GM21526 (cell line): Measurements from ENCODE around the gene AOPEP.
"Not testable (repeated sequence)": the region's sequence is repeated elsewhere in the genome, so short reads cannot be mapped to it uniquely, and the experiment has no call there.

Experiments used
- ATAC-seq: cut with Tn5 transposase; IDR thresholded peaks from one replicate; pipeline ENCODE4 v1.9.1; 2021; ENCODE audit warnings: moderate library complexity; ENCODE audit not compliant: unreplicated experiment, low FRiP score

The AOPEP gene

GRCh38 chr9:94948567-94949235 is 222.2 kb downstream of the AOPEP start:
- no peak for ATAC-seq

GRCh38 chr9:94949370-94949769 is 222.9 kb downstream of the AOPEP start:
- ATAC-seq = no peak

GRCh38 chr9:94950040-94950578 is 223.6 kb downstream of the AOPEP start:
- no peak for ATAC-seq

DNA sequence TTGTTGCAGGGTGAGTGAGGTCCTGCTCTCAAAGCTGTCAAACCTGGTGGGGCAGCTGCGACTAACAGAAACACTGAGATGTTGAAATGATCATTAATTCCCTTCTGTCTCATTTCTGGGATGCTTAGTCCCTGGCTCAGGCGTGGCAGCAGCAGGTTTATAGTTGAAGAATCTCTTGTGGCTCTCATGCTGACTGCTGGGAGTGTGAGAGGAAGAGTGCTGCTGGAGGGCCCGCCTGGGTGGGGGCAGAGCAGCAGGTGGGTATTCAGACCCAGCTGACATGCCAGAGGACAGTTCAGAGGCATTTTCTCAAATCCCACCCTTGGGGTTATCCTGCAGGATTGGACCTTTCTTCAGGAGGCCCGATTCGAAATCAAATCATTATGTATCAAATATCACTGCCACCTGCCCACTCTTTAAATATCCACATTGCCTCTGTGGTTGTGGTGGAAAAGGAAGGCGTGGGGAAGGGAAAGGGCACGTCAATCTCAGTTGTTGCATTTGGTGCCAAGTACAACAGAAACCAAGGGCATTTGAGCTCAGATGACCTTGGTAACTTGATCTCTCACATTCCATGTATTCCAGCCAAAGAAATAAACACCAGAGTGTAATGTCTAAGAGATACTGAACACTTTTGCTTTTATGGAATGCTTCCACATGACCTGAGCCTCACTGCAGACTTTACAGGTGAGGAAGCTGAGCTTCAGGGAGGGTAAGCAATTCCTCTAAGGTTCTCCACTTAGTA is 224.3 kb downstream of the AOPEP start:
- no peak for ATAC-seq

- no peak for ATAC-seq
Measured at GRCh38 chr9:94951324-94952135, 225.0 kb downstream of the AOPEP start.

- ATAC-seq = no peak
Measured at GRCh38 chr9:94952565-94953373, 226.3 kb downstream of the AOPEP start.

DNA sequence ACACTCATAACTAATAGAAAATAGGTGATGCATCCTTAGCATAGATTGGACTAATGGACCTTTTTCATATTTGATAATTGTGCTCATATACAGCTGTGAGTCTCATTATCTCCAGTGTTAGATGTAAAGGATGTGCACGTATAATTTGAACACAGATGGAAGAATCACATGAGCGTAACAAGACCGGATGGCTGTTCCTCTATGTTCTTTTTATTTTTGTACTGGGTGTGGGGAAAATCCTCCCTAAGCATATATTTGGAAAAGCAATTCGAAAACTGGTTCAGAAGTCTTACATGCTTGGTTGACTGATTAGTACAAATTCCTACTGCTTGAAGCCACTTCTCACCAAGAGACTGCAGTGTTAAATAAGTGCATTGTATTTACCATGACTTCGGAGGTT is 230.2 kb downstream of the AOPEP start:
- ATAC-seq = no peak

- ATAC-seq = no peak
Measured at GRCh38 chr9:94960964-94961363, 234.5 kb downstream of the AOPEP start.

- ATAC-seq = no peak
Measured at GRCh38 chr9:94961870-94962269, 235.4 kb downstream of the AOPEP start.

GRCh38 chr9:94965631-94966030 is 239.1 kb downstream of the AOPEP start:
- not testable (repeated sequence) for ATAC-seq

DNA sequence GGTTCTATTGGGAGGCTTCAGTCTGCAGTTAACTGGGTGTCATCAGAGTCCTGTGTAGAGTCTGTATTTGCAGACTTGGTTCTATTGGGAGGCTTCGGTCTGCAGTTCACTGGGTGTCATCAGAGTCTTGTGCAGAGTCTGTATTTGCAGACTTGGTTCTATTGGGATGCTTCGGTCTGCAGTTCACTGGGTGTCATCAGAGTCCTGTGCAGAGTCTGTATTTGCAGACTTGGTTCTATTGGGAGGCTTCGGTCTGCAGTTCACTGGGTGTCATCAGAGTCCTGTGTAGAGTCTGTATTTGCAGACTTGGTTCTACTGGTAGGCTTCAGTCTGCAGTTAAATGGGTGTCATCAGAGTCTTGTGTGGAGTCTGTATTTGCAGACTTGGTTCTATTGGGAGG is 239.5 kb downstream of the AOPEP start:
- not testable (repeated sequence) for ATAC-seq

- ATAC-seq = no peak
Measured at GRCh38 chr9:94967482-94967881, 241.0 kb downstream of the AOPEP start.

DNA sequence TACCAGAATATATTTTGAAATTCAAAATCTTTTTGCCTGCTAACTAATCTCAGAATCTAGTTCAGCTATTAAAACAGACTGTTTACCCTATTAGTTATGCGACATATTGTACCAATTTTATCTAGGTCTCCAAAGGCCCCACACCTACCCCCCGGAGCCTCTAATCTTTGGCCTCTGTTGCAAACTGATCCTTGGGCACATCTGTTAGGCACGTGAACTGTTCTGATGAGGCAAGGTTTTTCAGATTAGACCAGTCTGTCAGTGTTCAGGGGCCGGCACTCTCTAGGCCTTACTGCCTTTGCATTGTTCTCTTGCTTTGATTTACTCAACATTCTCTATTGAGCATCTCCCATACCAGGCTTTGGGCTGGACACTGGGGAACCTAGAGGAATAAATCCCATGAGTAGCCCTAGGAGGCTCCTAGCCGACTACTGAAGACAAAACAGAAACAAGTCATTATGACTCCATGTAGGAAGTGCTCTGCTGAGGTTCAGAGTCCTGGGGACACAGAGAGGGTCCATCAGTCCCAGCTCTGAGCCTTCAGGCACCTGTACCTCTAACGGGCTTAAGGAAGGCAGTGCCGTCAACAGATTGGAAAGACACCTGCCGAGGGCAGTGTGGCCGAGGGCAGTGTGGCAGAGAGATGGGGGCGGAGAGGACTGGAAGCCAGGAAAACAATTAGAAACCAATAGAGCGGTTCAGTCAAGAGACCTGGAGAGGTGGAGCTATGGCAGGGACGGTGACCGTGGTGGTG is 245.1 kb downstream of the AOPEP start:
- no peak for ATAC-seq

- no peak for ATAC-seq
Measured at GRCh38 chr9:94973451-94973941, 247.0 kb downstream of the AOPEP start.

DNA sequence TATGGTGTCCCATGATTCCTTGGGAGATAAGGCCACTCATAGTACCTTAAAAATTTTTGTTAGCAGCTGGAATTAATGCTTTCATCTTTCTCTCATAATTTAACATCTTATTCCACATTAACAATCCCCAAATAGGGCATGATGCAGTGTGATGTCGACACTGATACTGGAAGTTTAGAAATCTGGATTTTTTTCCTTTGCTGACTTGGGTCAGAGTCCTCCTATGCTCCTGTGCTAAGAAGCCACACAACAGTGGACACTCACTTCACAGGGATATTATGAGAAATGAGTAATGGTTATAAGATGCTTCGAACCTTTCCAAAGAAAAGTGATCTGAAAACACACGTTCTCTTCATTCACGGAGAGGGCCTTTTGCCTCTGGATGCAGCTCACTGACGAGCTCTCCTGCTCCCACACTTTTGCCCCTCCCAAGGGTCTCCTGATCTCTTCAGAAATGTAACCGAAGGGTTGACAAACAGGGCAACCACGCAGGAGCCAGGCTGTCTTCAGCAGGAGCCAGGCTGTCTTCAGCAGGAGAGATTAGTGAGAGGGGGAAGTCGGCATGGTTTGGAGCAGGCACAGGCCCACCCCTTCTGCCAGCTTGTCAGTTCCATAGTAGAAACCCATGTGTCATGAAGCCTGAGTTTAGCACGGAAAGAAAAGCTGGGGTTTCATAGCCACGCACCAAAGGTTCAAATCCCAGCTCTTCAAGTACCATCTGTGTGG is 247.8 kb downstream of the AOPEP start:
- no peak for ATAC-seq

DNA sequence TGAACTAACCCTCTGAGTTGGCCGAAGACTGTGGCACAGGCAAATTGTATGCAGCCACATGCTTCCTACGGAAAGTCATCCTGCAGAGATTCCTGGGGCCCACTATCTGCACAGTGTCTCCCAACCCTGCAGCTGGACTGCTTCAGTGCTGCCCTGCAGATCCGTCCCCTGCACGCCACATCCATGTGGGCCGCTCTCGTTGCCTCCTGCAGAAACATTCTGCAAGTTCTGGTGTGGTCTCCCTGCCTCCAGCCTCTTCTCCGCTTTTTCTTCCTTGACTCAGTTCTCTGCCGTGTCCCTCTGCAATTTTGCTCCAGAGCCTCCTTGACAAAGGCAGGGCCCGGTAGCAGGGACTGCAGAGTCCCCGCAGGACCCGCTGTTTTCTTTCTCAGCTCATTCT is 249.0 kb downstream of the AOPEP start:
- no peak for ATAC-seq

DNA sequence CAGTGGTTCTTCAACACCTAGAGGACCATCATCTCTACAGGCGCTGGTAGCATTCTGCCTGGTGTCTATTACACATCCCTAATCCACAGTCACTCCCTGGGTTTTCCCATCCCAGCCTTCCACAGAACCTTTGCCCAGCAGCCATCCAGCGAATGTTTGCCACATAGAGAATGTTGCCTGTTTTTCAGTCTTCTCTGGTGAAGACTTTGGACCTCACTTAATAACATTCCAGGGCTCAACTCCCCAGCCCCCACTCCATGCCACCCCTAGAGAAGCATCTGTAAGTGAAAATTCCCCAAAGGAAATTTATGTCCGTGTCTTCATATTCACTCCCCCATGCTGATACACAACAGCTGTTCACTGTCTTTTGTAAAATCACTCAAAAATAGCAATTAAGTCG is 249.6 kb downstream of the AOPEP start:
- no peak for ATAC-seq

DNA sequence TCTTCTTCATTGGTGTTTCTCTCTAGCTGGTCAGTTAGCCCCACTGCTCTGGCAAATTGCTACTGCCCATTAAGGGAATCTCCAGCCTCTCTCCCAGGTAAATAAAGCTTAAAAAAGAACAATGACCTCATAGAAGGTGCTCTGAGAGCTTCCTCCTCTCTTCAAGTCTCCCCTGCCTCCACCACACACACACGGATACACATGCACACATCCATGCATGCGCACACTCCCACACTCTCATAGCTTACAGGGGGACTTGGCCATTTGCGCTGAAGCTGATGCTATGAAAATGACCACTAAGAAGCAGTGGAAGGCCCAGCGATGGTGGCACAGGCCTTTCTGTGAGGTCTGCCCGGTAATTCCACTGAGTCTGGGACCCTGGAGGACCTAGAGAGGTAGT is 250.9 kb downstream of the AOPEP start:
- no peak for ATAC-seq
